HepG2 (cell line): Measurements from ENCODE around the gene PLCB1. TPM values are rescaled to one million over a fixed set of nuclear protein-coding genes. Genes with fewer than 3 reads are reported as not detected.

Source experiments
- FLYWCH1 ChIP-seq: sonication (generic); formaldehyde crosslinking; IDR thresholded peaks from 2 replicates; pipeline ENCODE4 v1.8.1; 2023; ENCODE audit warnings: mild to moderate bottlenecking, missing genetic modification reagents
- FOSL2 ChIP-seq: sonication (generic); formaldehyde crosslinking; IDR thresholded peaks from 2 replicates; pipeline ENCODE4 v1.4.0; 2020; ENCODE audit warnings: missing genetic modification reagents
- KLF11 ChIP-seq: IDR thresholded peaks from 2 replicates; pipeline ENCODE4 v1.6.1; 2016; ENCODE audit warnings: missing compliant biosample characterization
- NCOA1 ChIP-seq: sonication (generic); formaldehyde crosslinking; IDR thresholded peaks from 2 replicates; pipeline ENCODE4 v1.9.0; 2021; ENCODE audit warnings: missing genetic modification reagents
- NFATC3 ChIP-seq: sonication (generic); formaldehyde crosslinking; IDR thresholded peaks from 2 replicates; pipeline ENCODE4 v1.5.1; 2020; ENCODE audit warnings: mild to moderate bottlenecking, missing genetic modification reagents
- PITX1 ChIP-seq: sonication (generic); formaldehyde crosslinking; IDR thresholded peaks from 2 replicates; pipeline ENCODE4 v1.5.1; 2020; ENCODE audit warnings: mild to moderate bottlenecking, missing genetic modification reagents
- SP1 ChIP-seq, 2 experiments: fragments of 450-650 bp in 1 of 2; sonication (generic) in 1 of 2; formaldehyde crosslinking in 1 of 2; IDR thresholded peaks; 2 replicates each; pipeline versions ENCODE4 v1.4.0 to v1.6.1; 2016 to 2020; ENCODE audit warnings: missing genetic modification reagents in 1 of 2
- ZFP62 ChIP-seq: sonication (generic); formaldehyde crosslinking; IDR thresholded peaks from 2 replicates; pipeline ENCODE4 v1.4.0; 2020; ENCODE audit warnings: missing genetic modification reagents
- ZNF207 ChIP-seq: fragments of 450-650 bp; IDR thresholded peaks from 2 replicates; pipeline ENCODE4 v1.6.1; 2016; ENCODE audit warnings: antibody characterized with exemption, borderline replicate concordance
- ZNF256 ChIP-seq: sonication (generic); formaldehyde crosslinking; conservative IDR thresholded peaks from 2 replicates; pipeline ENCODE4 v1.4.0; 2020; ENCODE audit warnings: missing genetic modification reagents
- ZNF33A ChIP-seq: sonication (generic); formaldehyde crosslinking; IDR thresholded peaks from 2 replicates; pipeline ENCODE4 v1.5.1; 2020; ENCODE audit warnings: missing genetic modification reagents, mild to moderate bottlenecking, moderate library complexity, borderline replicate concordance
- ZNF510 ChIP-seq: sonication (generic); formaldehyde crosslinking; IDR thresholded peaks from 2 replicates; pipeline ENCODE4 v1.4.0; 2020; ENCODE audit warnings: low read depth, mild to moderate bottlenecking, missing genetic modification reagents
- ZNF670 ChIP-seq: sonication (generic); formaldehyde crosslinking; IDR thresholded peaks from 2 replicates; pipeline ENCODE4 v1.8.0; 2022; ENCODE audit warnings: mild to moderate bottlenecking, missing genetic modification reagents, borderline replicate concordance
- ZNF773 ChIP-seq: sonication (generic); formaldehyde crosslinking; IDR thresholded peaks from 2 replicates; pipeline ENCODE4 v1.4.0; 2020; ENCODE audit warnings: missing genetic modification reagents, borderline replicate concordance
- polyA plus RNA-seq, 8 experiments: library from polyadenylated mRNA; depleted of rRNA in 3 of 8; stranded (reverse) in 7 of 8; unstranded in 1 of 8; fragments of >200 nt; fragmentation: Illumina TruSeq in 4 of 8; extraction: Trizol in 4 of 8; gene quantifications; 2 replicates each; pipeline versions ENCODE4 v1.2.1 to v1.2.3, GENCODE V29; 2011 to 2016; ENCODE audit warnings: low read depth in 4 of 8, missing spikeins in 1 of 8, mixed read lengths in 1 of 8; ENCODE audit not compliant: insufficient read depth in 1 of 8
- total RNA-seq, 5 experiments: library from RNA; depleted of rRNA; stranded (reverse); fragments of >200 nt; fragmentation: Illumina TruSeq; extraction: Trizol; gene quantifications; 2 replicates each; pipeline ENCODE4 v1.2.3, GENCODE V29; 2016; ENCODE audit warnings: low read depth in 1 of 5
- TF ChIP-seq, protein P1 (sequence below): sonication (generic); formaldehyde crosslinking; IDR thresholded peaks from 2 replicates; pipeline ENCODE4 v1.5.1; 2020; ENCODE audit warnings: missing genetic modification reagents, mild to moderate bottlenecking, borderline replicate concordance
- TF ChIP-seq, protein P2 (sequence below): sonication (generic); formaldehyde crosslinking; IDR thresholded peaks from 2 replicates; pipeline ENCODE4 v1.4.0; 2020; ENCODE audit warnings: missing genetic modification reagents, borderline replicate concordance
- TF ChIP-seq, protein P3 (sequence below): sonication (generic); formaldehyde crosslinking; IDR thresholded peaks from 2 replicates; pipeline ENCODE4 v1.8.0; 2022; ENCODE audit warnings: missing genetic modification reagents, mild to moderate bottlenecking, moderate library complexity, borderline replicate concordance
- TF ChIP-seq, protein P4 (sequence below), 2 experiments: fragments of 450-650 bp in 1 of 2; sonication (generic) in 1 of 2; formaldehyde crosslinking; IDR thresholded peaks; 2 replicates each; pipeline versions ENCODE4 v1.5.0 to v1.8.0; 2020 to 2022; ENCODE audit warnings: mild to moderate bottlenecking in 1 of 2, missing genetic modification reagents in 1 of 2
- TF ChIP-seq, protein P5 (sequence below): sonication (generic); formaldehyde crosslinking; IDR thresholded peaks from 2 replicates; pipeline ENCODE4 v1.5.0; 2020; ENCODE audit warnings: mild to moderate bottlenecking, missing genetic modification reagents
- TF ChIP-seq, protein P6 (sequence below): IDR thresholded peaks from 2 replicates; pipeline ENCODE4 v1.6.1; 2012; ENCODE audit warnings: low read depth, low read length, improper control_type of control experiment

PLCB1 gene
- total and polyA plus RNA-seq, 2 of the 13 experiments (the other 11 are each of a cell fraction or from before 2014, with no cell fraction given), result 42.4 to 55.9 TPM

DNA sequence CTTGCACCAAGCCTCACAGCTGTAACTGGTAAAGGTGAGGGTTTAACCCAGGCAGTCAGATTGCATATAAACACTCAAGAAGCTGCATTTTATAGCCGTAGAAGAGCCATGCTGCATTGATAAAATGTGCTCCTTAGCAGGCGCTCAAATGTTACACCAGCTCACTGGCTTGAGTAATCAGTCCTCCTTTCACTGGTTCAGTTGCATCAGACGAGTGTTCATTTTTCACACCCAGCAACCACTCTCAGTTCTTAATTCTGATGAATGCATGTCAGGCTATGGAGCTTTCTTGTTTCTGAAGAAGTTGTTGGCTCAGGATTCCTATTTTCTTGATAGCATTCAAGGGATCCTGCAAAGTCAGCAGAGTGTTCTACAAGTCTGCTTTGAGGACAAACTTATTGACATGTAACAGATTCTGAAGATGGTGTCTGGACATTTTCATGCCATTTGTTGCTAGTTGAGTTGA, 198.3 kb downstream of the PLCB1 start (continued):
- TF ChIP-seq, protein P1, sequence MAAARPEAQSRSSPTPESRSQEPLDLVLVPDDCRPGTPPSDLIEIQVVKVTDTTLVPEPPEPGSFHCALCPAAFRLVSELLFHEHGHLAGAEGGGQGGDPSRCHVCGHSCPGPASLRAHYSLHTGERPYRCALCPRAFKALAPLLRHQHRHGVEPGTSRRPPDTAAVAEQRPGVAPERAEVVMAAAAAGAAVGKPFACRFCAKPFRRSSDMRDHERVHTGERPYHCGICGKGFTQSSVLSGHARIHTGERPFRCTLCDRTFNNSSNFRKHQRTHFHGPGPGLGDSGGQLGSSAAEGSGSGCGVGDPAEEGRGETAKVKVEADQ (CRISPR knock-in tag), result no peak
- TF ChIP-seq NCOA1 (CRISPR knock-in tag) (0 out of 2 replicates have a peak, but pooled peaks have one; percentile 19), ZNF256 (CRISPR knock-in tag) (no peak), ZNF670 (CRISPR knock-in tag) (0 out of 2 replicates have a peak, but pooled peaks have one; percentile 46), ZNF207 (no peak), ZNF510 (no peak), ZFP62 (no peak), SP1 (IDR thresholded peaks at IDR 0.05) (no peak), SP1 (CRISPR knock-in tag; IDR thresholded peaks at IDR 0.05) (no peak), KLF11 (CRISPR knock-in tag) (no peak), FOSL2 (CRISPR knock-in tag) (no peak), NFATC3 (CRISPR knock-in tag) (no peak), ZNF773 (CRISPR knock-in tag) (no peak), ZNF33A (no peak), FLYWCH1 (CRISPR knock-in tag) (no peak), PITX1 (CRISPR knock-in tag) (0 out of 2 replicates have a peak, but pooled peaks have one; percentile 2)
- TF ChIP-seq, protein P2, sequence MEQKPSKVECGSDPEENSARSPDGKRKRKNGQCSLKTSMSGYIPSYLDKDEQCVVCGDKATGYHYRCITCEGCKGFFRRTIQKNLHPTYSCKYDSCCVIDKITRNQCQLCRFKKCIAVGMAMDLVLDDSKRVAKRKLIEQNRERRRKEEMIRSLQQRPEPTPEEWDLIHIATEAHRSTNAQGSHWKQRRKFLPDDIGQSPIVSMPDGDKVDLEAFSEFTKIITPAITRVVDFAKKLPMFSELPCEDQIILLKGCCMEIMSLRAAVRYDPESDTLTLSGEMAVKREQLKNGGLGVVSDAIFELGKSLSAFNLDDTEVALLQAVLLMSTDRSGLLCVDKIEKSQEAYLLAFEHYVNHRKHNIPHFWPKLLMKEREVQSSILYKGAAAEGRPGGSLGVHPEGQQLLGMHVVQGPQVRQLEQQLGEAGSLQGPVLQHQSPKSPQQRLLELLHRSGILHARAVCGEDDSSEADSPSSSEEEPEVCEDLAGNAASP (CRISPR knock-in tag), result no peak
- TF ChIP-seq, protein P3, sequence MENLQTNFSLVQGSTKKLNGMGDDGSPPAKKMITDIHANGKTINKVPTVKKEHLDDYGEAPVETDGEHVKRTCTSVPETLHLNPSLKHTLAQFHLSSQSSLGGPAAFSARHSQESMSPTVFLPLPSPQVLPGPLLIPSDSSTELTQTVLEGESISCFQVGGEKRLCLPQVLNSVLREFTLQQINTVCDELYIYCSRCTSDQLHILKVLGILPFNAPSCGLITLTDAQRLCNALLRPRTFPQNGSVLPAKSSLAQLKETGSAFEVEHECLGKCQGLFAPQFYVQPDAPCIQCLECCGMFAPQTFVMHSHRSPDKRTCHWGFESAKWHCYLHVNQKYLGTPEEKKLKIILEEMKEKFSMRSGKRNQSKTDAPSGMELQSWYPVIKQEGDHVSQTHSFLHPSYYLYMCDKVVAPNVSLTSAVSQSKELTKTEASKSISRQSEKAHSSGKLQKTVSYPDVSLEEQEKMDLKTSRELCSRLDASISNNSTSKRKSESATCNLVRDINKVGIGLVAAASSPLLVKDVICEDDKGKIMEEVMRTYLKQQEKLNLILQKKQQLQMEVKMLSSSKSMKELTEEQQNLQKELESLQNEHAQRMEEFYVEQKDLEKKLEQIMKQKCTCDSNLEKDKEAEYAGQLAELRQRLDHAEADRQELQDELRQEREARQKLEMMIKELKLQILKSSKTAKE (CRISPR knock-in tag), result no peak
- TF ChIP-seq, protein P4, sequence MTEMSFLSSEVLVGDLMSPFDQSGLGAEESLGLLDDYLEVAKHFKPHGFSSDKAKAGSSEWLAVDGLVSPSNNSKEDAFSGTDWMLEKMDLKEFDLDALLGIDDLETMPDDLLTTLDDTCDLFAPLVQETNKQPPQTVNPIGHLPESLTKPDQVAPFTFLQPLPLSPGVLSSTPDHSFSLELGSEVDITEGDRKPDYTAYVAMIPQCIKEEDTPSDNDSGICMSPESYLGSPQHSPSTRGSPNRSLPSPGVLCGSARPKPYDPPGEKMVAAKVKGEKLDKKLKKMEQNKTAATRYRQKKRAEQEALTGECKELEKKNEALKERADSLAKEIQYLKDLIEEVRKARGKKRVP (CRISPR knock-in tag; IDR thresholded peaks at IDR 0.05), result peak in 1 of 2 experiments; percentile 87; a peak in 1 of 4 replicates
- TF ChIP-seq, protein P5, sequence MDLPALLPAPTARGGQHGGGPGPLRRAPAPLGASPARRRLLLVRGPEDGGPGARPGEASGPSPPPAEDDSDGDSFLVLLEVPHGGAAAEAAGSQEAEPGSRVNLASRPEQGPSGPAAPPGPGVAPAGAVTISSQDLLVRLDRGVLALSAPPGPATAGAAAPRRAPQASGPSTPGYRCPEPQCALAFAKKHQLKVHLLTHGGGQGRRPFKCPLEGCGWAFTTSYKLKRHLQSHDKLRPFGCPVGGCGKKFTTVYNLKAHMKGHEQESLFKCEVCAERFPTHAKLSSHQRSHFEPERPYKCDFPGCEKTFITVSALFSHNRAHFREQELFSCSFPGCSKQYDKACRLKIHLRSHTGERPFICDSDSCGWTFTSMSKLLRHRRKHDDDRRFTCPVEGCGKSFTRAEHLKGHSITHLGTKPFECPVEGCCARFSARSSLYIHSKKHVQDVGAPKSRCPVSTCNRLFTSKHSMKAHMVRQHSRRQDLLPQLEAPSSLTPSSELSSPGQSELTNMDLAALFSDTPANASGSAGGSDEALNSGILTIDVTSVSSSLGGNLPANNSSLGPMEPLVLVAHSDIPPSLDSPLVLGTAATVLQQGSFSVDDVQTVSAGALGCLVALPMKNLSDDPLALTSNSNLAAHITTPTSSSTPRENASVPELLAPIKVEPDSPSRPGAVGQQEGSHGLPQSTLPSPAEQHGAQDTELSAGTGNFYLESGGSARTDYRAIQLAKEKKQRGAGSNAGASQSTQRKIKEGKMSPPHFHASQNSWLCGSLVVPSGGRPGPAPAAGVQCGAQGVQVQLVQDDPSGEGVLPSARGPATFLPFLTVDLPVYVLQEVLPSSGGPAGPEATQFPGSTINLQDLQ (CRISPR knock-in tag), result no peak
- TF ChIP-seq, protein P6, sequence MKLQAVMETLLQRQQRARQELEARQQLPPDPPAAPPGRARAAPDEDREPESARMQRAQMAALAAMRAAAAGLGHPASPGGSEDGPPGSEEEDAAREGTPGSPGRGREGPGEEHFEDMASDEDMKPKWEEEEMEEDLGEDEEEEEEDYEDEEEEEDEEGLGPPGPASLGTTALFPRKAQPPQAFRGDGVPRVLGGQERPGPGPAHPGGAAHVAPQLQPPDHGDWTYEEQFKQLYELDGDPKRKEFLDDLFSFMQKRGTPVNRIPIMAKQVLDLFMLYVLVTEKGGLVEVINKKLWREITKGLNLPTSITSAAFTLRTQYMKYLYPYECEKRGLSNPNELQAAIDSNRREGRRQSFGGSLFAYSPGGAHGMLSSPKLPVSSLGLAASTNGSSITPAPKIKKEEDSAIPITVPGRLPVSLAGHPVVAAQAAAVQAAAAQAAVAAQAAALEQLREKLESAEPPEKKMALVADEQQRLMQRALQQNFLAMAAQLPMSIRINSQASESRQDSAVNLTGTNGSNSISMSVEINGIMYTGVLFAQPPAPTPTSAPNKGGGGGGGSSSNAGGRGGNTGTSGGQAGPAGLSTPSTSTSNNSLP, result no peak
